T-helper 1 cell (primary cell): Measurements from ENCODE around the gene RBM6.

ENCODE experiments used
- DNase-seq, 5 donors: peaks; one replicate each; pipeline ENCODE4 v3.0.0-alpha.2; 2012 to 2020

RBM6 gene

GRCh38 chr3:50095352-50095998 lies 155.5 kb downstream of the RBM6 start:
- no peak for DNase-seq

- no peak for DNase-seq
These were observed 160.4 kb downstream of the RBM6 start for GRCh38 chr3:50100386-50100785.

- DNase-seq, result no peak
These were observed 161.3 kb downstream of the RBM6 start for GRCh38 chr3:50100956-50101845.

GRCh38 chr3:50102558-50102957 lies 162.6 kb downstream of the RBM6 start:
- DNase-seq, result no peak

GRCh38 chr3:50111757-50112156 lies 171.8 kb downstream of the RBM6 start:
- no peak for DNase-seq

GRCh38 chr3:50112462-50112861 lies 172.5 kb downstream of the RBM6 start:
- DNase-seq, result no peak

- DNase-seq, result no peak
These were observed 177.2 kb downstream of the RBM6 start for GRCh38 chr3:50117120-50117519.

GRCh38 chr3:50118237-50118636 lies 178.3 kb downstream of the RBM6 start:
- no peak for DNase-seq

- DNase-seq, result no peak
These were observed 179.8 kb downstream of the RBM6 start for GRCh38 chr3:50119786-50120185.

GRCh38 chr3:50120364-50121071 lies 180.6 kb downstream of the RBM6 start:
- DNase-seq, result no peak

GRCh38 chr3:50121072-50122032 lies 181.4 kb downstream of the RBM6 start:
- peak; percentile 29 to 64 (median 57) for DNase-seq

GRCh38 chr3:50122071-50122470 lies 182.1 kb downstream of the RBM6 start:
- DNase-seq, result no peak

- no peak for DNase-seq
These were observed 182.9 kb downstream of the RBM6 start for GRCh38 chr3:50122661-50123391.

- DNase-seq, result no peak
These were observed 183.6 kb downstream of the RBM6 start for GRCh38 chr3:50123394-50124051.

- DNase-seq, result no peak
These were observed 184.3 kb downstream of the RBM6 start for GRCh38 chr3:50124052-50124799.

- DNase-seq, result no peak
These were observed 184.8 kb downstream of the RBM6 start for GRCh38 chr3:50124800-50125178.

- DNase-seq, result no peak
These were observed 185.8 kb downstream of the RBM6 start for GRCh38 chr3:50125541-50126286.

- no peak for DNase-seq
These were observed 186.6 kb downstream of the RBM6 start for GRCh38 chr3:50126287-50127211.
